ENCODE measurements around the gene GLI2.

The GLI2 gene

DNA sequence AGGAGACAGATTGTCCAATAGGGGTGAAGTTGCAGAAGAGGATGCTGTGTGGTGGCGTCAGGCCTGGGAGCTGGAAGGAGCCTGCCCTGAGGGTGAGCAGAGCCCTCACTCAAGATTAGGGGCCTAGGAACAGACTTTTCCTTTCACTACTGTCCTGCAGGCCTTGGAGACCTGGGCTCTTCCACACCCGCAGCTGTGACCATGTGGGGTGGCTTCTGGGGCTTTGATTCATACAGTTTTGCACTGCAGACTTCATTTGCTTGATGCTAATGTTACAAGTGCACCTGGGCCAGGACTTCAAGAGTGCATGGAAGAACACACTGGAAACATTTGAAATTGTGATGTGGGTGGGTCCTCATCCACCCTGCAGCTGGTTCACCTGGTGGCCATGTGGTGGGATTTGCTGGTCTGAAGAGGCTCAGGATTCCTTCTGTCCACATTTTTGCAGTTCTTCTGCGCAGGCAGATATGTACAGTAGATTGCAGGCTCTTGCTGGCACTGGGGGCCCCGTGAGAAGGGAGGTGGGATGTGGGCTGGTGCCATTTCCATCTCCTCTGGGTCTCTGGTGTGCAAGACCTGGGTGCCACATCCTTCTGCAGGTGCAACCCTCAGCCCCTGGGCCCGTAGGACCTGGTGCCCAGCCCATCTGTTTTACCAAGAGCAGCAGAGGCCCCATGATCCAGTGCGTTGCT, 9.9 kb downstream of the GLI2 start:
- Histone ChIP-seq H3K79me2 (ENCODE audit: insufficient read depth, low read length) (no peaks in the 10 kb centered on the region), H4K20me1 (ENCODE audit: insufficient read depth, low read length, poor library complexity, severe bottlenecking) (no peaks in the 10 kb centered on the region), H3F3A (ENCODE audit: low read depth) (no peaks in the 10 kb centered on the region), H3K36me3 (ENCODE audit: insufficient read depth, low read length) (no peaks in the 10 kb centered on the region), H3K4me3 (ENCODE audit: low read length, poor library complexity, severe bottlenecking) (no peak overlapping the region), H3K4me1 (ENCODE audit: insufficient read depth, low read length, poor library complexity, severe bottlenecking) (no peaks in the 10 kb centered on the region), H3K9ac (ENCODE audit: low read depth, low read length, poor library complexity, severe bottlenecking) (no peak overlapping the region), H3K27me3 (ENCODE audit: insufficient read depth, low read length, poor library complexity, severe bottlenecking) (no peaks in the 10 kb centered on the region), H3K4me2 (ENCODE audit: low read depth, low read length, poor library complexity, severe bottlenecking) (no peak overlapping the region), H3K9me3 (ENCODE audit: insufficient read depth, low read depth, low read length) (no peaks in the 10 kb centered on the region), H3K9me2 (replicated peaks; ENCODE audit: low read depth, low read length) (no peaks in the 10 kb centered on the region), H2AFZ (ENCODE audit: low read length) (no peak overlapping the region)
- no peak for TF ChIP-seq EZH2phosphoT487 (IDR thresholded peaks at IDR 0.05; ENCODE audit: borderline replicate concordance)
- TF ChIP-seq, protein P1, sequence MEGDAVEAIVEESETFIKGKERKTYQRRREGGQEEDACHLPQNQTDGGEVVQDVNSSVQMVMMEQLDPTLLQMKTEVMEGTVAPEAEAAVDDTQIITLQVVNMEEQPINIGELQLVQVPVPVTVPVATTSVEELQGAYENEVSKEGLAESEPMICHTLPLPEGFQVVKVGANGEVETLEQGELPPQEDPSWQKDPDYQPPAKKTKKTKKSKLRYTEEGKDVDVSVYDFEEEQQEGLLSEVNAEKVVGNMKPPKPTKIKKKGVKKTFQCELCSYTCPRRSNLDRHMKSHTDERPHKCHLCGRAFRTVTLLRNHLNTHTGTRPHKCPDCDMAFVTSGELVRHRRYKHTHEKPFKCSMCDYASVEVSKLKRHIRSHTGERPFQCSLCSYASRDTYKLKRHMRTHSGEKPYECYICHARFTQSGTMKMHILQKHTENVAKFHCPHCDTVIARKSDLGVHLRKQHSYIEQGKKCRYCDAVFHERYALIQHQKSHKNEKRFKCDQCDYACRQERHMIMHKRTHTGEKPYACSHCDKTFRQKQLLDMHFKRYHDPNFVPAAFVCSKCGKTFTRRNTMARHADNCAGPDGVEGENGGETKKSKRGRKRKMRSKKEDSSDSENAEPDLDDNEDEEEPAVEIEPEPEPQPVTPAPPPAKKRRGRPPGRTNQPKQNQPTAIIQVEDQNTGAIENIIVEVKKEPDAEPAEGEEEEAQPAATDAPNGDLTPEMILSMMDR (conservative IDR thresholded peaks at IDR 0.05; ENCODE audit: low read length), result no peak

DNA sequence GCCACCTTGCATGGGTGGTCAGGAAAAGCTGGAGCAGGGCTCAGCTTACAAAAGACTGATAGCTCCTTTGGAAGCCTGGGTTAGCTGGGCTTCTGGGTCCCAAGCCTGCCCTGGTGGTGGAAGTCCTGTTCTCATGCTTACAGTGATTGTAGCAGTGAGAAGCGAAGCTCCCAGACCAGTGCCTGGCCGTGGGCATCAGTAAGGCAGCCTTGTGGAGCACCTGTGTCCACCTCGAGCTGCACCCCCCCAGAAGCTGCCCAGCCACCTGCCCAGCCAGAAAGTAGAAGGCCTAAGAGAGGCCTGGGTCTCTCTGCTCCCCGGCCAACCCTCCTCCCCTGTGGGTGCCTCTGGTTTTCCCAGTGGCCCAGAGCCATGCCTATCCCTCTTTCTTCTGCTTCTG, 10.5 kb downstream of the GLI2 start:
- Histone ChIP-seq H3K4me2 (ENCODE audit: low read depth, low read length, poor library complexity, severe bottlenecking) (no peak overlapping the region), H3K79me2 (ENCODE audit: insufficient read depth, low read length) (no peaks in the 10 kb centered on the region), H3K27me3 (ENCODE audit: insufficient read depth, low read length, poor library complexity, severe bottlenecking) (no peaks in the 10 kb centered on the region), H3K4me3 (ENCODE audit: low read length, poor library complexity, severe bottlenecking) (no peak overlapping the region), H4K20me1 (ENCODE audit: insufficient read depth, low read length, poor library complexity, severe bottlenecking) (no peaks in the 10 kb centered on the region), H3K9me2 (replicated peaks; ENCODE audit: low read depth, low read length) (no peaks in the 10 kb centered on the region), H3K9me3 (ENCODE audit: insufficient read depth, low read depth, low read length) (no peaks in the 10 kb centered on the region), H2AFZ (ENCODE audit: low read length) (no peak overlapping the region), H3K9ac (ENCODE audit: low read depth, low read length, poor library complexity, severe bottlenecking) (no peak overlapping the region), H3F3A (ENCODE audit: low read depth) (no peaks in the 10 kb centered on the region), H3K36me3 (ENCODE audit: insufficient read depth, low read length) (no peaks in the 10 kb centered on the region), H3K4me1 (ENCODE audit: insufficient read depth, low read length, poor library complexity, severe bottlenecking) (no peaks in the 10 kb centered on the region)
- no peak for TF ChIP-seq EZH2phosphoT487 (IDR thresholded peaks at IDR 0.05; ENCODE audit: borderline replicate concordance)
- TF ChIP-seq, protein P1 (conservative IDR thresholded peaks at IDR 0.05; ENCODE audit: low read length), result no peak

DNA sequence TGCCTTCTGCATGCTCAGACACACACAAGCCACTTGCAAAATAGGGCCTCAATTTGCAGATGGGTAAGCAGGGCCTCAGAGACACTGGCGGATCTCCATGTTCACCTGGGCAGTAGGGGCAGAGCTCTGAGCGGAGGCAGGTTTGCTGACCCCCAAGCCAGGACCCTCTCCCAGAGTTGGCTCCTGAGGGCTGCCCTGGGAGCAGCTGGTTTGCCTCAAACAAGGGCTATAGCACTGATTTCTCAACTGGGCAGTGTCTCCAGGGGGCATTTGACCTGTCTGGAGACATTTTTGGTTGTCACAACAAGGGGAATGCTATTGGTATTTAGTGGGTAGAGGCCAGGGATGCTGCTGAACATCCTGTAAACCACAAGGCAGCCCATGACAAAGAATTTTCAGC, 11.6 kb downstream of the GLI2 start:
- Histone ChIP-seq H3K79me2 (ENCODE audit: insufficient read depth, low read length) (no peaks in the 10 kb centered on the region), H3K4me3 (ENCODE audit: low read length, poor library complexity, severe bottlenecking) (no peak overlapping the region), H3K36me3 (ENCODE audit: insufficient read depth, low read length) (no peaks in the 10 kb centered on the region), H2AFZ (ENCODE audit: low read length) (no peak overlapping the region), H3K4me2 (ENCODE audit: low read depth, low read length, poor library complexity, severe bottlenecking) (no peak overlapping the region), H4K20me1 (ENCODE audit: insufficient read depth, low read length, poor library complexity, severe bottlenecking) (no peaks in the 10 kb centered on the region), H3K9ac (ENCODE audit: low read depth, low read length, poor library complexity, severe bottlenecking) (no peak overlapping the region), H3K4me1 (ENCODE audit: insufficient read depth, low read length, poor library complexity, severe bottlenecking) (no peaks in the 10 kb centered on the region), H3K9me2 (replicated peaks; ENCODE audit: low read depth, low read length) (no peaks in the 10 kb centered on the region), H3F3A (ENCODE audit: low read depth) (no peaks in the 10 kb centered on the region), H3K9me3 (ENCODE audit: insufficient read depth, low read depth, low read length) (no peaks in the 10 kb centered on the region), H3K27me3 (ENCODE audit: insufficient read depth, low read length, poor library complexity, severe bottlenecking) (no peaks in the 10 kb centered on the region)
- TF ChIP-seq EZH2phosphoT487 (IDR thresholded peaks at IDR 0.05; ENCODE audit: borderline replicate concordance), result no peak
- TF ChIP-seq, protein P1 (conservative IDR thresholded peaks at IDR 0.05; ENCODE audit: low read length), result no peak

Data from Loucy (cell line).